OCI-LY3 (cell line): ENCODE measurements around the gene ZCCHC14.

ENCODE experiments used
- H2AFZ ChIP-seq: fragments of 200-600, 300-600 bp; shearing (Covaris generic); 2 replicates; pipeline ENCODE4 v1.6.0; 2014; ENCODE audit warnings: antibody characterized with exemption, low read depth, low read length
- H3K27ac ChIP-seq: fragments of 200-600, 300-600 bp; sonication (generic); 2 replicates; pipeline ENCODE4 v1.5.1; 2014; ENCODE audit warnings: mild to moderate bottlenecking, low read length, moderate library complexity, mixed read lengths
- H3K27me3 ChIP-seq: fragments of 200-600, 300-600 bp; sonication (generic); 2 replicates; pipeline ENCODE4 v1.6.1; 2014; ENCODE audit warnings: low read depth, low read length, mixed read lengths
- H3K36me3 ChIP-seq: fragments of 200-600, 300-600 bp; sonication (generic); replicated peaks from 2 replicates; pipeline ENCODE3; 2014; ENCODE audit warnings: low read depth, low read length, mixed read lengths
- H3K4me1 ChIP-seq: fragments of 300-600, 200-600 bp; sonication (generic); 2 replicates; pipeline ENCODE4 v1.6.1; 2014; ENCODE audit warnings: low read length, mixed read lengths
- H3K4me2 ChIP-seq: fragments of 200-600, 300-600 bp; sonication (generic); 2 replicates; pipeline ENCODE4 v1.6.1; 2014; ENCODE audit warnings: low read length, mixed read lengths
- H3K4me3 ChIP-seq: fragments of 300-600, 200-600 bp; sonication (generic); 2 replicates; pipeline ENCODE4 v1.5.1; 2014; ENCODE audit warnings: antibody characterized with exemption, mild to moderate bottlenecking, low read length, moderate library complexity
- H3K79me2 ChIP-seq: fragments of 300-600, 200-600 bp; shearing (Covaris generic); 2 replicates; pipeline ENCODE4 v1.6.1; 2014; ENCODE audit warnings: mild to moderate bottlenecking, low read length, mixed read lengths
- H3K9ac ChIP-seq: fragments of 300-600, 200-600 bp; shearing (Covaris generic); 2 replicates; pipeline ENCODE4 v1.6.0; 2014; ENCODE audit warnings: mild to moderate bottlenecking, low read length, moderate library complexity
- H3K9me3 ChIP-seq: fragments of 200-600, 300-600 bp; shearing (Covaris generic); 2 replicates; pipeline ENCODE4 v1.6.1; 2014; ENCODE audit warnings: low read length, mixed read lengths; ENCODE audit not compliant: insufficient read depth
- H4K20me1 ChIP-seq: fragments of 200-600, 300-600 bp; sonication (generic); 2 replicates; pipeline ENCODE4 v1.6.1; 2016; ENCODE audit warnings: low read length, mixed read lengths; ENCODE audit not compliant: insufficient read depth
- CTCF ChIP-seq: fragments of 200-600, 300-600 bp; sonication (generic); IDR thresholded peaks from 2 replicates; pipeline ENCODE4 v1.5.1; 2014; ENCODE audit warnings: antibody characterized with exemption, low read length, low read depth
- EZH2phosphoT487 ChIP-seq: fragments of 200-600 bp; shearing (Covaris generic); IDR thresholded peaks from 2 replicates; pipeline ENCODE4 v1.6.1; 2018; ENCODE audit warnings: antibody characterized with exemption, mixed run types, low read depth

ZCCHC14 gene

GRCh38 chr16:87432330-87432915 lies 60.4 kb downstream of the ZCCHC14 start:
- no peaks in the 10 kb centered on the region for H3K9me3 ChIP-seq
- no peak overlapping the region for H2AFZ ChIP-seq
- H3K4me2 ChIP-seq: no peak overlapping the region
- no peak overlapping the region for H3K27ac ChIP-seq
- H3K27me3 ChIP-seq: no peaks in the 10 kb centered on the region
- H3K36me3 ChIP-seq: no peaks in the 10 kb centered on the region
- no peaks in the 10 kb centered on the region for H3K4me1 ChIP-seq
- no peak for TF ChIP-seq EZH2phosphoT487
- no peak for TF ChIP-seq CTCF
- no peaks in the 10 kb centered on the region for H3K79me2 ChIP-seq
- H4K20me1 ChIP-seq: no peaks in the 10 kb centered on the region
- H3K4me3 ChIP-seq: no peak overlapping the region
- no peak overlapping the region for H3K9ac ChIP-seq

- Histone ChIP-seq H3K79me2 (no peaks in the 10 kb centered on the region), H2AFZ (no peak overlapping the region), H3K36me3 (no peaks in the 10 kb centered on the region), H4K20me1 (no peaks in the 10 kb centered on the region), H3K4me2 (no peak overlapping the region), H3K27ac (no peak overlapping the region), H3K4me3 (no peak overlapping the region), H3K4me1 (no peaks in the 10 kb centered on the region), H3K9me3 (no peaks in the 10 kb centered on the region), H3K9ac (no peak overlapping the region), H3K27me3 (no peaks in the 10 kb centered on the region)
- TF ChIP-seq EZH2phosphoT487 (no peak), CTCF (no peak)
These were observed 60.9 kb downstream of the ZCCHC14 start for GRCh38 chr16:87431926-87432325.

- H3K79me2 ChIP-seq: no peaks in the 10 kb centered on the region
- TF ChIP-seq EZH2phosphoT487: no peak
- H3K4me1 ChIP-seq: no peaks in the 10 kb centered on the region
- H2AFZ ChIP-seq: no peak overlapping the region
- no peaks in the 10 kb centered on the region for H4K20me1 ChIP-seq
- no peak overlapping the region for H3K4me3 ChIP-seq
- H3K9ac ChIP-seq: no peak overlapping the region
- H3K27ac ChIP-seq: no peak overlapping the region
- H3K36me3 ChIP-seq: no peaks in the 10 kb centered on the region
- no peaks in the 10 kb centered on the region for H3K27me3 ChIP-seq
- no peak overlapping the region for H3K4me2 ChIP-seq
- no peaks in the 10 kb centered on the region for H3K9me3 ChIP-seq
These were observed 66.2 kb downstream of the ZCCHC14 start for GRCh38 chr16:87426423-87427215.

- no peaks in the 10 kb centered on the region for H3K9me3 ChIP-seq
- no peaks in the 10 kb centered on the region for H3K27me3 ChIP-seq
- no peak overlapping the region for H3K4me2 ChIP-seq
- H3K36me3 ChIP-seq: no peaks in the 10 kb centered on the region
- no peak overlapping the region for H3K27ac ChIP-seq
- no peak overlapping the region for H3K4me3 ChIP-seq
- no peaks in the 10 kb centered on the region for H4K20me1 ChIP-seq
- no peaks in the 10 kb centered on the region for H3K4me1 ChIP-seq
- no peak overlapping the region for H3K9ac ChIP-seq
- TF ChIP-seq EZH2phosphoT487: no peak
- no peak for TF ChIP-seq CTCF
- no peak overlapping the region for H2AFZ ChIP-seq
- no peaks in the 10 kb centered on the region for H3K79me2 ChIP-seq
These were observed 66.9 kb downstream of the ZCCHC14 start for GRCh38 chr16:87425941-87426340.
